Esophagus (tissue), 2 donors: ENCODE results near the gene CTSL. TPM values are rescaled to one million over a fixed set of nuclear protein-coding genes. Genes with fewer than 3 reads are reported as not detected.

ENCODE experiments used
- H3K27ac ChIP-seq, 2 donors: one replicate each; pipeline ENCODE4 v1.5.1; 2013; ENCODE audit warnings: low read depth in 2 of 2, mild to moderate bottlenecking in 2 of 2, inconsistent platforms in 1 of 2, low read length in 1 of 2, moderate library complexity in 1 of 2
- H3K27me3 ChIP-seq, 2 donors: one replicate each; pipeline ENCODE4 v1.6.1; 2013; ENCODE audit warnings: low read length in 2 of 2, control low read depth in 1 of 2, mild to moderate bottlenecking in 1 of 2; ENCODE audit not compliant: insufficient read depth in 2 of 2, control insufficient read depth in 1 of 2
- H3K36me3 ChIP-seq, 2 donors: one replicate each; pipeline ENCODE4 v1.6.1; 2013; ENCODE audit warnings: low read length in 1 of 2; ENCODE audit not compliant: control insufficient read depth in 2 of 2, insufficient read depth in 2 of 2
- H3K4me1 ChIP-seq, 2 donors: one replicate each; pipeline ENCODE4 v1.6.1; 2013; ENCODE audit warnings: low read length in 1 of 2; ENCODE audit not compliant: control insufficient read depth in 2 of 2, insufficient read depth in 2 of 2
- H3K4me3 ChIP-seq, 2 donors: one replicate each; pipeline ENCODE4 v1.5.1; 2013; ENCODE audit warnings: low read length in 2 of 2, mild to moderate bottlenecking in 2 of 2, low read depth in 1 of 2, moderate library complexity in 1 of 2
- H3K9me3 ChIP-seq, 2 donors: one replicate each; pipeline ENCODE4 v1.6.1; 2013; ENCODE audit warnings: mild to moderate bottlenecking in 2 of 2, low read depth in 1 of 2, low read length in 1 of 2, moderate library complexity in 1 of 2; ENCODE audit not compliant: control insufficient read depth in 2 of 2, insufficient read depth in 1 of 2
- WGBS, 2 donors: extraction: QIAGEN DNeasy Blood & Tissue Kit; methylation state at CpG; one replicate each; pipeline ENCODE4 v1.1.7; 2013; 5-methylcytosine and 5-hydroxymethylcytosine counted together
- polyA plus RNA-seq, 2 donors: library from polyadenylated mRNA; stranded (reverse); fragments of 200-250 nt; gene quantifications; one replicate each; pipeline ENCODE4 v1.2.3, GENCODE V29; 2013
- donor health status: healthy with polysubstance abuse.
- donor health status: Bipolar disorder and iron deficiency.

Gene CTSL
- polyA plus RNA-seq, 2 donors = 6.0 to 27.3 TPM

- Histone ChIP-seq H3K4me3 (no peak overlapping the region), H3K9me3 (no peaks in the 10 kb centered on the region), H3K36me3 (peaks cover 0 to 3% of the 10 kb centered on the region in 2 donors), H3K4me1 (no peaks in the 10 kb centered on the region), H3K27ac (no peak overlapping the region), H3K27me3 (no peaks in the 10 kb centered on the region)
- 89 to 91% methylated on average over 4 of the region's 4 CpGs for WGBS, 2 donors
Observed at GRCh38 chr9:87699835-87700234, 26.1 kb upstream of the CTSL start.

- Histone ChIP-seq H3K27me3 (no peaks in the 10 kb centered on the region), H3K27ac (no peak overlapping the region), H3K4me1 (no peaks in the 10 kb centered on the region), H3K36me3 (peaks cover 0 to 3% of the 10 kb centered on the region in 2 donors), H3K4me3 (no peak overlapping the region), H3K9me3 (no peaks in the 10 kb centered on the region)
- WGBS, 2 donors = 88 to 92% methylated on average over 9 of the region's 9 CpGs
Observed at GRCh38 chr9:87701491-87701890, 24.4 kb upstream of the CTSL start.

GRCh38 chr9:87701931-87702421 is 23.9 kb upstream of the CTSL start:
- H3K4me1 ChIP-seq = no peaks in the 10 kb centered on the region
- WGBS, 2 donors = 85 to 86% methylated on average over 6 of the region's 6 CpGs
- peaks cover 2 to 5% of the 10 kb centered on the region in 2 donors for H3K36me3 ChIP-seq
- H3K4me3 ChIP-seq = no peak overlapping the region
- no peaks in the 10 kb centered on the region for H3K27me3 ChIP-seq
- H3K27ac ChIP-seq = no peak overlapping the region
- H3K9me3 ChIP-seq = no peaks in the 10 kb centered on the region

GRCh38 chr9:87702921-87703320 is 23.0 kb upstream of the CTSL start:
- no peaks in the 10 kb centered on the region for H3K9me3 ChIP-seq
- no peaks in the 10 kb centered on the region for H3K27me3 ChIP-seq
- peaks cover 0 to 3% of the 10 kb centered on the region in 2 donors for H3K4me1 ChIP-seq
- 90 to 92% methylated on average over 9 of the region's 9 CpGs for WGBS, 2 donors
- no peak overlapping the region for H3K27ac ChIP-seq
- H3K36me3 ChIP-seq = peaks cover 2 to 5% of the 10 kb centered on the region in 2 donors
- H3K4me3 ChIP-seq = no peak overlapping the region

- H3K27ac ChIP-seq = no peak overlapping the region
- 79 to 84% methylated on average over 7 of the region's 7 CpGs for WGBS, 2 donors
Observed at GRCh38 chr9:87703636-87704276, 22.2 kb upstream of the CTSL start.

GRCh38 chr9:87704342-87704741 is 21.6 kb upstream of the CTSL start:
- H3K27me3 ChIP-seq = no peaks in the 10 kb centered on the region
- peaks cover 0 to 3% of the 10 kb centered on the region in 2 donors for H3K4me1 ChIP-seq
- no peak overlapping the region for H3K27ac ChIP-seq
- H3K9me3 ChIP-seq = no peaks in the 10 kb centered on the region
- H3K4me3 ChIP-seq = no peak overlapping the region
- H3K36me3 ChIP-seq = peaks cover 2 to 5% of the 10 kb centered on the region in 2 donors
- WGBS, 2 donors = 84 to 85% methylated on average over 6 of the region's 6 CpGs

More at GRCh38 chr9:87703636-87704276, 22.2 kb upstream of the CTSL start:
- Histone ChIP-seq H3K9me3 (no peaks in the 10 kb centered on the region), H3K4me1 (peaks cover 0 to 3% of the 10 kb centered on the region in 2 donors), H3K4me3 (no peak overlapping the region), H3K36me3 (peaks cover 2 to 5% of the 10 kb centered on the region in 2 donors), H3K27me3 (no peaks in the 10 kb centered on the region)

GRCh38 chr9:87706066-87706739 is 19.7 kb upstream of the CTSL start:
- Histone ChIP-seq H3K36me3 (peaks cover 2 to 5% of the 10 kb centered on the region in 2 donors), H3K27ac (no peak overlapping the region), H3K9me3 (no peaks in the 10 kb centered on the region), H3K4me3 (no peak overlapping the region), H3K4me1 (peaks cover 0 to 3% of the 10 kb centered on the region in 2 donors), H3K27me3 (no peaks in the 10 kb centered on the region)
- WGBS, 2 donors = 95 to 96% methylated on average over 39 of the region's 39 CpGs

- H3K4me1 ChIP-seq = peaks cover 2 to 3% of the 10 kb centered on the region in 2 donors
- no peak overlapping the region for H3K27ac ChIP-seq
- H3K27me3 ChIP-seq = no peaks in the 10 kb centered on the region
- no peak overlapping the region for H3K4me3 ChIP-seq
- 47 to 60% methylated on average over 6 of the region's 6 CpGs for WGBS, 2 donors
- H3K36me3 ChIP-seq = peaks cover 2 to 5% of the 10 kb centered on the region in 2 donors
- no peaks in the 10 kb centered on the region for H3K9me3 ChIP-seq
Observed at GRCh38 chr9:87707805-87708506, 18.0 kb upstream of the CTSL start.

GRCh38 chr9:87708546-87708945 is 17.4 kb upstream of the CTSL start:
- Histone ChIP-seq H3K4me3 (no peak overlapping the region), H3K27ac (no peak overlapping the region), H3K4me1 (peaks cover 3 to 5% of the 10 kb centered on the region in 2 donors), H3K36me3 (peaks cover 2 to 5% of the 10 kb centered on the region in 2 donors), H3K27me3 (no peaks in the 10 kb centered on the region), H3K9me3 (no peaks in the 10 kb centered on the region)
- 71 to 77% methylated on average over 5 of the region's 5 CpGs for WGBS, 2 donors
